Activated T-cell treated with anti-CD3 and anti-CD28 coated beads, Interleukin-2, amount 50 U/mL, for 72 hours (primary cell): ENCODE measurements around the gene PITX1. TPM values are rescaled to one million over a fixed set of nuclear protein-coding genes. Genes with fewer than 3 reads are reported as not detected.

ENCODE experiments used
- ATAC-seq, 2 donors: fragments of 150-1000 bp; cut with Tn5 transposase; replicated peaks in 1 of 2; 2 replicates each; pipeline ENCODE4 v1.10.0; 2021; ENCODE audit warnings: moderate library complexity in 2 of 2, mild to moderate bottlenecking in 1 of 2
- DNase-seq, 2 donors: peaks; one replicate each; pipeline ENCODE4 v3.0.0; 2021 to 2022; ENCODE audit warnings: mixed read lengths in 1 of 2
- H3K27ac Mint-ChIP-seq: one replicate; pipeline ENCODE4 v1.8.0; 2022; ENCODE audit warnings: mild to moderate bottlenecking, moderate library complexity, mixed read lengths
- H3K27me3 Mint-ChIP-seq: one replicate; pipeline ENCODE4 v1.8.0; 2022; ENCODE audit warnings: low read depth, mixed read lengths
- H3K36me3 Mint-ChIP-seq, 2 donors: one replicate each; pipeline ENCODE4 v1.8.0; 2022; ENCODE audit warnings: mixed read lengths in 2 of 2, mild to moderate bottlenecking in 1 of 2; ENCODE audit not compliant: insufficient read depth in 2 of 2
- H3K4me1 Mint-ChIP-seq: one replicate; pipeline ENCODE4 v1.8.0; 2022; ENCODE audit warnings: low read depth, mixed read lengths
- H3K4me3 Mint-ChIP-seq, 2 donors: one replicate each; pipeline ENCODE4 v1.8.0; 2022; ENCODE audit warnings: mild to moderate bottlenecking in 2 of 2, mixed read lengths in 2 of 2, moderate library complexity in 2 of 2
- H3K9me3 Mint-ChIP-seq, 2 donors: one replicate each; pipeline ENCODE4 v1.8.0; 2022; ENCODE audit warnings: mixed read lengths in 2 of 2
- total RNA-seq, 2 donors: library from RNA; stranded (reverse); gene quantifications; one replicate each; pipeline ENCODE4 v1.2.3, GENCODE V29; 2022

The PITX1 gene
- total RNA-seq, 2 donors from 2014 or later: 0.50 to 0.76 TPM

DNA sequence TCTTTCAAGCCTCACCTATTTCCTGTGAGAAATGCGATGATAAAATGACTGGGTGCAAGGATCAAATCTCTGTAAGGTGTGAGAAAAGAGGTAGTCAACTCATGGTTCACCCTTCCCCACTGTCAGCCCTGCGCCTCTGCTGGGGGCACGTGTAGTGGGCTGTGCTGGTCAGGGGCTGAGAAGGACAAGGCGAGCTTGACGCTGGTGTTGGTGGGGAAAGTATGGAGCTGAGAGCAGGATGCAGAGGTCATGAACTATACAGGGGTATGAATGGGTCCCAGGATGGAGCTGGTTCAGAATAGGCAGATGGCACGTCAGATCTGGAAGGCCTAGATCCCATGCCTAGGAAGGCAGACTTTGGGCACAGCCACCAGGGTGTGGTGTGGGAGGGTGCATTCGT lies 20.6 kb downstream of the PITX1 start:
- Mint-ChIP-seq H3K27ac (no peak overlapping the region), H3K4me1 (no peaks in the 10 kb centered on the region), H3K27me3 (no peaks in the 10 kb centered on the region), H3K36me3 (no peaks in the 10 kb centered on the region), H3K9me3 (no peaks in the 10 kb centered on the region), H3K4me3 (no peak overlapping the region)
- ATAC-seq (no peak), DNase-seq (no peak)

DNA sequence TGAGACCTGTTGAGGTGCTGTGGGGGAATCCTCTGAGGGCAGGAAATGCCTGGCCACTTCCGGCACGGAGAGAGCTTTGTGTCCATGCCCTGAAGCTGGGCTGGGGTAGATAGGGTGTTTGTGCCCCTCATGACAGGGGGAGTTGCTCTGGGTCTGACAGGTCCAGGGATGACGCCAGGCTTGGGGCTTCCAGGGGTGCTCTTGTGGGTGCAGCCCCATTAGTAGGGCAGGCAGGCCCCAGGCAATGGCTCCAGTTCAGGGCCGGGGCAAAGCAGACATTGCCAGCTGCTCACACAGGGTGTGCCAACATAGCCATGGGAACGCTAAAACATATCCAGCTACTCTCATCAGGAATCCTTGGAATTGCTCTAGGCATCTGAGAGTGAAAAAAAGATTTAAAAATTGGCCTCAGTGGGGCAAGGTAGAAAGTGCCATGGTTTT lies 21.1 kb downstream of the PITX1 start:
- Mint-ChIP-seq H3K9me3 (no peaks in the 10 kb centered on the region), H3K4me1 (no peaks in the 10 kb centered on the region), H3K27me3 (no peaks in the 10 kb centered on the region), H3K27ac (no peak overlapping the region), H3K36me3 (no peaks in the 10 kb centered on the region), H3K4me3 (no peak overlapping the region)
- DNase-seq (no peak), ATAC-seq (no peak)

DNA sequence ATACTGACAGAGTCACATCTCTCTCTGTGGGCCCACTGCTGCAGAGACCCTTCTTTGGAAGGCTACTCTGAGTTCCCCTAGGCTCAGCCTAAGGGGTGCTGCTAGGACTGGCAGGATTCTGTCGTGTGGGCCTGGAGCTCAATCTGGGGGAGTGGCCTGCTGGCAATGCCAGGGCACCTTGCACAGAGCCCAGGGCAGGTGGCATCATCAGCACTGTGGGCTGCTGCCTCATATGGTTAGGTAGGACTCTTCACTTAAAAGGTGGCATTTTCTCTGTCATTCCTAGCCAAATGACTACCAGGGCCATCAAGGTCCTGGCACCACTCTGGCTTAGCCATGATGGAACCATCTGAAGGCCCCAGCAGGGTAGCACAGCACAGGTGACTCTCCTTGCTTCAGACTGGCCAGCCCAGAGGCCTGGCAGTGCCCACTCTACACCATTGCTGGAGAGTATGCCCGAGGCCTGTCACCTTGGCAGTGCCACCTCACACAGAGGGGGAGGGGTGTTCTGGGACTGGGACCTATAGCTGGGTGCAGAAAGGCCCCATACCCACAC lies 21.9 kb downstream of the PITX1 start:
- no peak for ATAC-seq
- no peak overlapping the region for H3K27ac Mint-ChIP-seq

DNA sequence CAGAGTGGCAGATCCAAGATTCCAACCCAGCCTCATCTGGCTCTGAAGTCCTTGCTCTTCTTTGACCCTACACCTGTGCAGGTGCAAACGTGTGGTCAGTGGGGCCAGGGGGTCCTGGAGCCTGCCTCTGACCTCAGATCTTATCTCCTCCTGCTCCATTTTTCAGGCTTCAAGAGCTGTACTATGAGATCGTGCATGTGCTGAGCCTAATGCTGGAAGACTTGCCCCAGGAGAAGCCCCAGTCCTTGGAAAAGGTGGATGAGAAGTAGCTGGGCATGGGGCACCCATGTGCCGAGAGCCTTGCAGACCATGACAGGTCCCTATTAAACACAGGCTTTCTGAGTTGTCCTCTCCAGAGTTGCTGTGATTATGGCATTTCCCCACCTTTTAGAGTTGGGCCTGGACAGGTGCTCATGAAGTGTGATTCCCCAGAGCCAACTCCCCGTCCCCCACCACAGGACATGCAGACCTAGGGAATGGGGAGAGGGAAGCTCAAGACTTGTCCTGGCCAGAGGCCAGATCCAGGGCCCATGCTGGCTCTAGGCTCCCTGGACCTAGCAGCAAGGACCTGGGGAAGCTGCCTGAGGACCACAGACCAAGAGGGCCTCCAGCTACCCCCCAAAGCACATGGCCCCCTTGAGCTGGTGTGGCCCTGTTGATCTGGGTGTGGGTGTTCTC lies 22.5 kb downstream of the PITX1 start:
- Mint-ChIP-seq H3K27me3 (no peaks in the 10 kb centered on the region), H3K9me3 (no peaks in the 10 kb centered on the region), H3K4me1 (no peaks in the 10 kb centered on the region), H3K4me3 (no peak overlapping the region), H3K27ac (no peak overlapping the region), H3K36me3 (no peaks in the 10 kb centered on the region)
- no peak for DNase-seq
- ATAC-seq: no peak

More for the DNA sequence above, 21.9 kb downstream of the PITX1 start:
- H3K9me3 Mint-ChIP-seq: no peaks in the 10 kb centered on the region
- no peak for DNase-seq
- no peaks in the 10 kb centered on the region for H3K36me3 Mint-ChIP-seq
- no peak overlapping the region for H3K4me3 Mint-ChIP-seq
- H3K27me3 Mint-ChIP-seq: no peaks in the 10 kb centered on the region
- no peaks in the 10 kb centered on the region for H3K4me1 Mint-ChIP-seq

DNA sequence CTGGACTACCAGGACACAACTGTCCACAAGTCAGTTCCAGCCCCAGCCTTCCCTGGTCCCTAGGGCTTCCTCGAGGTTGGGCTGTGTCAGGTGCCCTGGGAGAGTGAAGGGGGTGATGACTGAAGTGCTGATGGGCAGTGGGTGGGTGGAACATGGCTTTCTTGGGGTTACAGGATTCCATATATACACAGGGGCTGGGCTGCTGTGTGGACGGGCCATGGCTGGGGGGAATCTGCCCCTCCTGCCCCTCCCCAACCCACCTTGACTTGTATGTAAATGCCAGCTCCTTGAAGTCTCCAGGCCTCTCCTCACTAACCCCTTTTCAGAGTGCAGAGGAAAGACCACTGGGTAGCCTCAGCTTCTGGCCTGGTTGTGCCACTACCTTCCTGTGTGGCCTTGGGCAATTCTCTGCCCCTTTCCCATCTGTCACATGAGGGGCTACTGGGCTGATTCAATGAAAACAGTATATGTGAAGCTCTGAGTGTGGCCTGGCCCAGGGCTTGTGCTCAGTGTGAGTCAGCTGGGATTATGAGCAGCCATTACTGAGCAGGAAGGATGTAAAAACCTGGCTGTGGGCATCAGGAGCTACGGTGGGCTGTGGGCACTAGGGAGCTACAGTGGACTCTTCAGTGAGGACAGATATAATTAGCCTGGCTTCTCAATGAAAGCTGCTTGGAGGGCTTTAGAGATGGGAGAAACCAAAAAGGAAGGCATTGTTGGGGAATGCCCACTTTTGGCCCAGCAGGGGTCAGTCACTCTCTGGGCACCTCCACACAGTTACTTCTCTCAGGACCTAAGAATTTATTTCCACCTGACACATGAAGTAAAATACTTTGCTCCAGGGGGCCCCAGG lies 23.3 kb downstream of the PITX1 start:
- no peaks in the 10 kb centered on the region for H3K4me1 Mint-ChIP-seq
- ATAC-seq: no peak
- no peak overlapping the region for H3K4me3 Mint-ChIP-seq
- H3K9me3 Mint-ChIP-seq: no peaks in the 10 kb centered on the region
- no peak overlapping the region for H3K27ac Mint-ChIP-seq
- DNase-seq: no peak
- no peaks in the 10 kb centered on the region for H3K36me3 Mint-ChIP-seq
- no peaks in the 10 kb centered on the region for H3K27me3 Mint-ChIP-seq

DNA sequence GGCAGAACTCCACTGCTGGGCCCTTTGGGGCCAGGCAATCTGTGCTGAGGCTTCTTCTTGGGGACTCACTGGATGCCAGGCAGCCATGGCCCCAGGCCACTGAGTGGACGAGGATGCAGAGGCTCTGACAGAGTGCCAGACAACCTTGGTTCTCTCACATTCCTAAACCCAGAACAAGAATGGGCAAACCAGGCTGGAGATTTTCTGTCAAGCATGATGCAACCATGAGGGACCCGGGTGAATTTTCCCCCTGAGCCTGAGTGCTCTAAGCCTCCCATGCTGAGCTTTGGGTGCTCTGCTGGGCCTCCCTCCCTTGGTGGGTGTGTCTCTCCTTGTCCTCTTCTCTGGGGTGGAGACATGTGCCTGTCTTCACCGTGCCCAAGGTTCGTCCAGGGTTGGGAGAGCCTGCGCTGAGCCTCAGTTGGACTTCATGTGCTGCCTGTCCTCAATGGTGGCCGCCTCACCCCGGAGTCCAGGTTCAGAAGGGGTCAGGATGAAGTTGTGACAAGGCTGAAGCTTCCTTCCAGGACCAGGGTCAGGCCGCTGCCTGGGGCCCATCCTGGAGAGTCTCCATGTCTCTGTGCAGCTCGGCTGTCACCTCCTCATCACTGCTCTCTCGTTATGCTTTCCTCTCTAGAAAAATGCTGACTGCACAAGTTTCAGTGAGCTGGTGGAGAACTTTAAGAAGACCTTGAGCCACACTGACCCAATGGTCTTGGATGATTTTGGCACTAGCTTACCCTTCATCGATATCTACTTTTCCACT lies 24.1 kb downstream of the PITX1 start:
- no peaks in the 10 kb centered on the region for H3K4me1 Mint-ChIP-seq
- no peaks in the 10 kb centered on the region for H3K27me3 Mint-ChIP-seq
- no peaks in the 10 kb centered on the region for H3K9me3 Mint-ChIP-seq
- no peak for DNase-seq
- no peak overlapping the region for H3K27ac Mint-ChIP-seq
- no peak for ATAC-seq
- H3K4me3 Mint-ChIP-seq: no peak overlapping the region
- H3K36me3 Mint-ChIP-seq: no peaks in the 10 kb centered on the region

DNA sequence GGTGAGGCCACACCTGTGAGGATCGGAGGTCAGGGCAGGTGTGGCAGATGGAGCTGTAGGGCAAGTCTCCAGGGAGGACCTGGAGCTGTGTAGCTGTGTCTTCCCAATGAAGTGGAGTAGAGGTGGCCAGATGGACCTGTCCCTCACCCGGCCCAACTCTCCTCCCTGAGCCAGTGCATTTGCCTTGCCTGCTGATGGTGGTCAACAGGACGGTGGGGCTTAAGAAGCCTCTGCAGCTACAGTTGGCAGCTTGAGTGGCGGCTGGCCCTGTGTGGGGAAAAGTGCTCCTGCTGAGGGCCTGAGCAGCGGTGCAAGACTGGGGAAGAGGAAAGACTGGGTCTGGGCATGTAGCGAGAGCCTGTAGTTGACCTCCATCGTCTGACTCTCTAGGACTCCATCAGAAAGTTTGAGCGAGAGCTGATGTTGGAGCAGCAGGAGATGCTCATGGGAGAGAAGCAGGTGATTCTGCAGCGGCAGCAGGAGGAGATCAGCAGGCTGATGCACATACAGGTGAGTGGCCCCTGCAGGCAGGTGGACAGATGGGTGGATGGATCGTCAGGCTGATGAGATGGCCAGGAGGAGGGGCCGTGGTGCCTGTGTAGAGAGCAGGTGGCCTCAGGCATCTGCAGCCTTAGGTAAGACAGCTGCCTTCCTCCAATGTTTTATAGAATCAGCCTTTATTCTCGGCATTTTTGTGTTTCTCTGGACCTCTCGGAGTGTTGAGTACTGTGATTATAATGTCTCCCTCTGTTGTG lies 24.9 kb downstream of the PITX1 start:
- no peak for ATAC-seq
- Mint-ChIP-seq H3K4me3 (no peak overlapping the region), H3K27me3 (no peaks in the 10 kb centered on the region), H3K27ac (no peak overlapping the region), H3K4me1 (no peaks in the 10 kb centered on the region), H3K9me3 (no peaks in the 10 kb centered on the region), H3K36me3 (no peaks in the 10 kb centered on the region)
- DNase-seq: no peak

DNA sequence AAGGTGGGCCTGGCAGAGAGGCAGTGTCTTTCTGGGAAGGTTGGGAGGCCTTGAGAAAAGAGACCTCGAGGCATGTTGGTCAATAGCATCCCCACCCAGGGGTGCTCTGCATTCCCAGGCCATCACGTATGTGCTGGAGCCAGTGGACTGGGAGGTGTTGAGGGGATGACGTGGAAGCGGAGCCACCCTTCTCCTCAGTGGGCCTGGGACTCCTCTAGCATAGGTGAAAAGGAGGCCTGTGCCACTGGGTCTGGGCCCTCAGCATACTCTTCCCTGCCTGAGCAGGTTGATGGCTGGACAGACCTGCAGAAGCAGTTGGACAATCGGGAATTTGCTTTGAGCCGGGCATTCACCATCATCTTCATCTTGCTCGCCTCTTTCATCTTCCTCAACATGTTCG lies 25.5 kb downstream of the PITX1 start:
- DNase-seq (no peak), ATAC-seq (no peak)
- Mint-ChIP-seq H3K36me3 (no peaks in the 10 kb centered on the region), H3K9me3 (no peaks in the 10 kb centered on the region), H3K4me1 (no peaks in the 10 kb centered on the region), H3K27ac (no peak overlapping the region), H3K27me3 (no peaks in the 10 kb centered on the region), H3K4me3 (no peak overlapping the region)

DNA sequence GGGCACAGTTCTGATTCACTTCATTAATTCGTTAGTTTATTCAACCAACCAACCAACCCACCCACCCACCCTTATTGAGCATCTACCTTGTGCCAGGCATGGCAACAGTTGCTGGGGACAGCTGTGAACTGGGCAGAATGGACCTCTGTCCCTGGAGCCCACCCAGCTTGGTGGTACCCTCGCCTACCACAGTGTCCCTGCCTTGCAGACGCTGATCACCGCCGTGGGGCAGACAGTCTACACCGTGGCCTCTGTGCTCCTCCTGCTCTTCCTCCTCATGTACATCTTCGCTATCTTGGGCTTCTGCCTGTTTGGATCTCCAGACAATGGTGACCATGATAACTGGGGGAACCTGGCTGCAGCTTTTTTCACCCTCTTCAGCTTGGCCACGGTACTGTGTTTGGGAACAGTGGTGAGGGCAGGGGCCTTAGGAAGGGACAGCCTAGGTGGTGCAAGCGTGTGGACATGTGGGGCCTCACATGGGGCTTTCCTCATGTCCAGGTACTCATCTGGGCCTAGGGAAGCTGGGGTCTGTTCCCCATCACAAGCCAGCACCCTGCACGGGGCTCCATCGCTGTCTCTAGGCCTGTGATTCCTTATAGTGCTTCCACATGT lies 26.2 kb downstream of the PITX1 start:
- ATAC-seq: no peak
- no peak for DNase-seq
- no peaks in the 10 kb centered on the region for H3K36me3 Mint-ChIP-seq

DNA sequence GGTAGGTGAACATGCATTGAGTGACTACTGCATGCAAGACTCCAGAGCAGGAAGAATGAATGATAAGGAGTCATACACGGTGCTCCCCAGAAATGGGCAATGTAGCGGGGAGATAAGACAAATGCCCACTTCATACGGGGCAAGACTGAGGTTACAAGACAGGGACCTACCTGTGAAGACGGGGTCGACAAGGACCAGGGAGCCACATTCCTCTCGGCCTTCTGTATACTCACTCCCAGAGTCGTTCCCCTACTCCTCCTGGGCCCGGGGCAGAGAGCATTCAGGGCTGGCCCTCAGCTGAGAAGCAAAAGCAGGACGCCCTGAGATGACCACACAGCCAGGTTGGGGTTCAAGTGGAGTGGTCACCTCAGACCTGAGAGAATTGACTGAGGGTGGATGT lies 26.7 kb downstream of the PITX1 start:
- Mint-ChIP-seq H3K27me3 (no peaks in the 10 kb centered on the region), H3K36me3 (peaks cover 0 to 2% of the 10 kb centered on the region in 2 donors), H3K27ac (no peak overlapping the region), H3K9me3 (no peaks in the 10 kb centered on the region), H3K4me1 (no peaks in the 10 kb centered on the region), H3K4me3 (no peak overlapping the region)
- no peak for ATAC-seq
- no peak for DNase-seq

More for the DNA sequence above, 26.2 kb downstream of the PITX1 start:
- H3K9me3 Mint-ChIP-seq: no peaks in the 10 kb centered on the region
- no peaks in the 10 kb centered on the region for H3K4me1 Mint-ChIP-seq
- no peak overlapping the region for H3K27ac Mint-ChIP-seq
- no peaks in the 10 kb centered on the region for H3K27me3 Mint-ChIP-seq
- H3K4me3 Mint-ChIP-seq: no peak overlapping the region

DNA sequence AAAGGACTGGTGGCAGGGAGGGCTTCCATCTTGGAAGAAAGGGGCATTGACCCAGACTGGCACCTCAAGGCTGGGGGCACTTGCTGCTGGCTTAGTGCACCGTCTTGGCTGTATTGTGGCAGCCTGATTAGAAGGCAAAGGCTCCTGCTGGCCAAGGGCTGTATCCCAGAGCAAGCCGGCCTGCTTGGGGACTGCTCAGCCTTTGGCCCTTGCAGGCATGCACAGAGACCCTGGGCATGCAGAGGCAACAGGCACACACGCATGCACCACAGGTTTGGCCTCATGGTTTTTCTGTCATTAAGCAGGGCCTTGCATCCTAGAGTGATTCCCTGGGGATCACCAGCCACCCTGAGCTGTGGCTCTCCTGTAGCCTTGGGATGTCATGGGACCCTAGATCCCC lies 29.0 kb downstream of the PITX1 start:
- Mint-ChIP-seq H3K4me3 (no peak overlapping the region), H3K27ac (no peak overlapping the region), H3K36me3 (peaks cover 0 to 2% of the 10 kb centered on the region in 2 donors), H3K4me1 (no peaks in the 10 kb centered on the region), H3K9me3 (no peaks in the 10 kb centered on the region), H3K27me3 (no peaks in the 10 kb centered on the region)
- no peak for ATAC-seq
- no peak for DNase-seq

DNA sequence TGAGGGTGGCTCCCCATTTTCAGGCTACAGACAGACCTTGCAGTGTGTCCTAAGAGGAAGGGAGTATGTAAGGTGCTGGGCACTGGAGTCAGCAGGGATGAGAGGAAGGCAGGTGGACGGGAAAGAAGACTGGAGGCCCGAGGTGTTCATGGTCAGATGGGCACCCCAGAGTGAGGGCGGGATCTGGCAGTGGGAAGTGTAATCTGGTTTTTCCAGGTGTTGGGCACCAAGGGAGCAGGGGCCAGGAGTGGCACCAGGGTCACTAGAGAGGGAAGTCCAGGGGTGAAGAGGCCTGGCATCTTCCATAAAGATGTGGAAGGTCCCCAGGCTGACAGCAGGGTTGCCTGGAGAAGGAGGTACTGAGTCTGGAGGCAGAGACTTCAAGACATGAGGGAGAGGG lies 29.7 kb downstream of the PITX1 start:
- Mint-ChIP-seq H3K4me3 (no peak overlapping the region), H3K4me1 (no peaks in the 10 kb centered on the region), H3K9me3 (no peaks in the 10 kb centered on the region), H3K27me3 (no peaks in the 10 kb centered on the region), H3K27ac (no peak overlapping the region), H3K36me3 (peaks cover 0 to 2% of the 10 kb centered on the region in 2 donors)
- DNase-seq (no peak), ATAC-seq (no peak)
